HCT116 (cell line): ENCODE results near the gene FGF14. TPM values are rescaled to one million over a fixed set of nuclear protein-coding genes. Genes with fewer than 3 reads are reported as not detected.

ENCODE experiments used
- ATAC-seq: fragments of 200-7000 bp; cut with Tn5 transposase; 2 replicates; pipeline ENCODE4 v1.9.1; 2020; ENCODE audit warnings: mild to moderate bottlenecking, moderate library complexity
- BruUV-seq: library from RNA; stranded (reverse); fragments of 400-500 nt; replicated peaks from 2 replicates; lab custom pipeline; 2021; lab: Mats Ljungman, UMichigan
- CTCF ChIA-PET: fragments of 300-600 bp; sonication (Branson Sonifier 250); formaldehyde crosslinking; loops from one replicate; lab custom pipeline; 2021; ENCODE audit warnings: antibody characterized with exemption; lab: Charles Lee
- POLR2A ChIA-PET: fragments of 300-600, 350-600 bp; sonication (Branson Sonifier 250); formaldehyde crosslinking; loops from one replicate; lab custom pipeline; 2021; ENCODE audit warnings: antibody characterized with exemption; lab: Charles Lee
- RAD21 ChIA-PET, 2 experiments: fragments of 300-600 bp; sonication (Branson Sonifier 250); formaldehyde crosslinking; loops; one replicate each; lab custom pipeline; 2023; ENCODE audit warnings: low total read pairs in 2 of 2; ENCODE audit not compliant: uncharacterized antibody in 2 of 2, unreplicated experiment in 2 of 2, low non-redundant PET in 1 of 2; lab: Charles Lee
- DNase-seq: peaks from one replicate; pipeline ENCODE4 v3.0.0-alpha.2; 2010; ENCODE audit warnings: low read depth, low spot score
- H2AFZ ChIP-seq: fragments of 200-600 bp; shearing (Covaris generic), sonication (generic); 2 replicates; pipeline ENCODE4 v1.6.1; 2017; ENCODE audit warnings: low read depth, mixed run types, mixed read lengths, antibody characterized with exemption, low read length; ENCODE audit not compliant: poor library complexity, severe bottlenecking
- H3K27ac ChIP-seq: 2 replicates; pipeline ENCODE4 v1.5.1; 2012; ENCODE audit warnings: low read depth, low read length
- H3K27me3 ChIP-seq: fragments of 200-600 bp; sonication (generic); 2 replicates; pipeline ENCODE4 v1.6.1; 2016; ENCODE audit warnings: mixed run types, low read length, mixed read lengths; ENCODE audit not compliant: insufficient read depth
- H3K36me3 ChIP-seq, 2 experiments: fragments of 200-500 bp in 1 of 2; fragments of 200-600 bp in 1 of 2; sonication (Bioruptor generic) in 1 of 2; sonication (generic) in 1 of 2; 2 replicates each; pipeline versions ENCODE4 v1.5.1 to v1.6.1; 2014 to 2016; ENCODE audit warnings: low read length in 2 of 2, inconsistent platforms in 1 of 2, mixed read lengths in 1 of 2, mixed run types in 1 of 2; ENCODE audit not compliant: insufficient read depth in 2 of 2, control insufficient read depth in 1 of 2
- H3K4me1 ChIP-seq, 2 experiments: fragments of 200-600 bp in 1 of 2; sonication (generic) in 1 of 2; 2 replicates each; pipeline versions ENCODE4 v1.5.1 to v1.6.1; 2012 to 2017; ENCODE audit warnings: low read length in 2 of 2, inconsistent platforms in 1 of 2, mild to moderate bottlenecking in 1 of 2, mixed read lengths in 1 of 2, mixed run types in 1 of 2, moderate library complexity in 1 of 2; ENCODE audit not compliant: insufficient read depth in 2 of 2, control insufficient read depth in 1 of 2
- H3K4me2 ChIP-seq: fragments of 200-600 bp; sonication (generic); 2 replicates; pipeline ENCODE4 v1.6.1; 2017; ENCODE audit warnings: mixed run types, low read length, mixed read lengths
- H3K4me3 ChIP-seq, 2 experiments: fragments of 200-600 bp in 1 of 2; sonication (generic) in 1 of 2; replicated peaks in 1 of 2; 2 replicates each; pipeline ENCODE4 v1.5.1; 2011 to 2016; ENCODE audit warnings: low read length in 2 of 2, control low read depth in 1 of 2, low read depth in 1 of 2, mild to moderate bottlenecking in 1 of 2, mixed read lengths in 1 of 2, mixed run types in 1 of 2
- H3K79me2 ChIP-seq: fragments of 200-600 bp; sonication (generic); 2 replicates; pipeline ENCODE4 v1.6.1; 2017; ENCODE audit warnings: mild to moderate bottlenecking, mixed run types, low read length, moderate library complexity, mixed read lengths; ENCODE audit not compliant: insufficient read depth
- H3K9ac ChIP-seq: fragments of 200-600 bp; sonication (generic); 2 replicates; pipeline ENCODE4 v1.6.1; 2016; ENCODE audit warnings: low read length, mixed read lengths
- H3K9me2 ChIP-seq: fragments of 200-600 bp; sonication (generic), shearing (Covaris generic); 2 replicates; pipeline ENCODE4 v1.6.1; 2017; ENCODE audit warnings: mixed run types, mild to moderate bottlenecking, moderate library complexity; ENCODE audit not compliant: insufficient read depth
- H3K9me3 ChIP-seq, 2 experiments: fragments of 200-500 bp in 1 of 2; fragments of 200-600 bp in 1 of 2; sonication (Bioruptor generic) in 1 of 2; sonication (generic) in 1 of 2; 2 replicates each; pipeline ENCODE4 v1.6.1; 2014 to 2017; ENCODE audit warnings: low read length in 2 of 2, mixed read lengths in 2 of 2, inconsistent platforms in 1 of 2, low read depth in 1 of 2, mild to moderate bottlenecking in 1 of 2, mixed run types in 1 of 2, moderate library complexity in 1 of 2; ENCODE audit not compliant: control insufficient read depth in 1 of 2, insufficient read depth in 1 of 2
- H4K20me1 ChIP-seq: fragments of 200-600 bp; sonication (generic), shearing (Covaris generic); 2 replicates; pipeline ENCODE4 v1.6.1; 2017; ENCODE audit warnings: mixed run types, mild to moderate bottlenecking, moderate library complexity; ENCODE audit not compliant: insufficient read depth
- ATF3 ChIP-seq: IDR thresholded peaks from 2 replicates; pipeline ENCODE4 v1.6.1; 2012
- CBX3 ChIP-seq: IDR thresholded peaks from 2 replicates; pipeline ENCODE4 v1.6.1; 2012; ENCODE audit warnings: low read depth
- ELF1 ChIP-seq: IDR thresholded peaks from 2 replicates; pipeline ENCODE4 v1.6.1; 2012; ENCODE audit warnings: low read depth, borderline replicate concordance
- JUND ChIP-seq: IDR thresholded peaks from 2 replicates; pipeline ENCODE4 v1.6.1; 2012
- MAX ChIP-seq: IDR thresholded peaks from 2 replicates; pipeline ENCODE4 v1.6.1; 2012
- POLR2A ChIP-seq: IDR thresholded peaks from 2 replicates; pipeline ENCODE4 v1.7.0; 2011; ENCODE audit warnings: borderline replicate concordance; ENCODE audit not compliant: insufficient read depth, insufficient read length; ENCODE audit errors: extremely low read depth
- REST ChIP-seq: IDR thresholded peaks from 2 replicates; pipeline ENCODE4 v1.6.1; 2012; ENCODE audit warnings: low read depth
- SIN3A ChIP-seq: IDR thresholded peaks from 2 replicates; pipeline ENCODE4 v1.6.1; 2012; ENCODE audit warnings: low read depth
- SP1 ChIP-seq: IDR thresholded peaks from 2 replicates; pipeline ENCODE4 v1.6.1; 2012; ENCODE audit warnings: low read depth
- TCF7L2 ChIP-seq: IDR thresholded peaks from 2 replicates; pipeline ENCODE4 v1.7.0; 2011; ENCODE audit warnings: borderline replicate concordance, inconsistent platforms; ENCODE audit not compliant: insufficient read depth, insufficient read length; ENCODE audit errors: extremely low read depth
- YY1 ChIP-seq: IDR thresholded peaks from 2 replicates; pipeline ENCODE4 v1.6.1; 2011; ENCODE audit warnings: low read length, low read depth, moderate library complexity, mild to moderate bottlenecking; ENCODE audit not compliant: insufficient replicate concordance; ENCODE audit errors: extremely low read depth
- ZFX ChIP-seq: fragments of 450-650 bp; IDR thresholded peaks from 2 replicates; pipeline ENCODE4 v1.6.1; 2017
- intact Hi-C: fragments of 100-400 bp; cut with micrococcal nuclease; formaldehyde crosslinking; loops from 2 replicates; pipeline ENCODE4 v1.10.0; 2022
- total RNA-seq: library from RNA; stranded (reverse); gene quantifications from one replicate; pipeline ENCODE4 v1.2.1, GENCODE V29; 2021; ENCODE audit not compliant: unreplicated experiment
- TF ChIP-seq, protein P1 (sequence below), 3 experiments: fragments of 200-600 bp in 1 of 3; sonication (generic) in 1 of 3; IDR thresholded peaks in 2 of 3; conservative IDR thresholded peaks in 1 of 3; 2 replicates each; pipeline ENCODE4 v1.5.1; 2012 to 2017; ENCODE audit warnings: low read depth in 2 of 3, low read length in 2 of 3, antibody characterized with exemption in 1 of 3, borderline replicate concordance in 1 of 3, control low read depth in 1 of 3, mild to moderate bottlenecking in 1 of 3, mixed read lengths in 1 of 3, mixed run types in 1 of 3, moderate library complexity in 1 of 3; ENCODE audit not compliant: insufficient read depth in 1 of 3

FGF14 gene
- total RNA-seq, 1 experiment from 2014 or later = not detected

DNA sequence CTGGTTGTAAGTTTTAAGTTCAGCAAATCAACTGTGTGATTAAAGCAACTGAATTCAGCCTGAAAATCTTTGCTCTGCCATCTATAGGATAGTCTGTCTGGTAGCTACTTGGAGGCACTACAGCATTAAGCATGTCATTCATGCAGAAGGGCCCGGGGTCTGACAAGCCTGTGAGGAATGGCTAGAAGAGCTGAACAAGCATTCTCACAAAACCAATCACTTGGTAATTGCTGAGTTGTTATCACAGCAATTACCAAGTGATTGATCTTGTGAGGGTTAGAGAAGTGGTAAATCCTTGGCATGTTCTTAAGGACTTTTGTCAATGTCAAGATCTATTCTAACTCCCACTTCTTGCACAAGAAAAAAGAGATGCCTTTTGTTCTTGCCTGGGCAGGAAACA is 356.1 kb downstream of the FGF14 start:
- CTCF ChIA-PET = no interaction called here

More for the DNA sequence above, 356.1 kb downstream of the FGF14 start:
- Histone ChIP-seq H3K27me3 (no peaks in the 10 kb centered on the region), H3K9ac (no peak overlapping the region), H3K9me2 (no peaks in the 10 kb centered on the region), H3K27ac (no peak overlapping the region), H3K4me2 (no peak overlapping the region), H4K20me1 (no peaks in the 10 kb centered on the region), H3K4me1 (no peaks in the 10 kb centered on the region), H3K4me3 (no peak overlapping the region), H2AFZ (no peak overlapping the region), H3K9me3 (peaks cover 0 to 27% of the 10 kb centered on the region in 2 experiments; a peak in 2 of 4 replicates), H3K79me2 (no peaks in the 10 kb centered on the region), H3K36me3 (no peaks in the 10 kb centered on the region)
- no peak for TF ChIP-seq TCF7L2
- TF ChIP-seq SP1 = no peak
- TF ChIP-seq ELF1 = no peak
- no peak for TF ChIP-seq POLR2A
- no peak for TF ChIP-seq ZFX
- TF ChIP-seq MAX = no peak
- no peak for TF ChIP-seq YY1
- no peak for TF ChIP-seq CBX3
- no peak for TF ChIP-seq JUND
- no peak for TF ChIP-seq REST
- TF ChIP-seq, protein P1, sequence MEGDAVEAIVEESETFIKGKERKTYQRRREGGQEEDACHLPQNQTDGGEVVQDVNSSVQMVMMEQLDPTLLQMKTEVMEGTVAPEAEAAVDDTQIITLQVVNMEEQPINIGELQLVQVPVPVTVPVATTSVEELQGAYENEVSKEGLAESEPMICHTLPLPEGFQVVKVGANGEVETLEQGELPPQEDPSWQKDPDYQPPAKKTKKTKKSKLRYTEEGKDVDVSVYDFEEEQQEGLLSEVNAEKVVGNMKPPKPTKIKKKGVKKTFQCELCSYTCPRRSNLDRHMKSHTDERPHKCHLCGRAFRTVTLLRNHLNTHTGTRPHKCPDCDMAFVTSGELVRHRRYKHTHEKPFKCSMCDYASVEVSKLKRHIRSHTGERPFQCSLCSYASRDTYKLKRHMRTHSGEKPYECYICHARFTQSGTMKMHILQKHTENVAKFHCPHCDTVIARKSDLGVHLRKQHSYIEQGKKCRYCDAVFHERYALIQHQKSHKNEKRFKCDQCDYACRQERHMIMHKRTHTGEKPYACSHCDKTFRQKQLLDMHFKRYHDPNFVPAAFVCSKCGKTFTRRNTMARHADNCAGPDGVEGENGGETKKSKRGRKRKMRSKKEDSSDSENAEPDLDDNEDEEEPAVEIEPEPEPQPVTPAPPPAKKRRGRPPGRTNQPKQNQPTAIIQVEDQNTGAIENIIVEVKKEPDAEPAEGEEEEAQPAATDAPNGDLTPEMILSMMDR (IDR thresholded peaks at IDR 0.05 in 2 of 3, conservative IDR thresholded peaks at IDR 0.05 in 1 of 3; ENCODE audit: borderline replicate concordance in 1 of 3, insufficient read depth in 1 of 3, low read depth in 2 of 3, low read length in 2 of 3) = no peak
- no peak for TF ChIP-seq SIN3A
- TF ChIP-seq ATF3 = no peak
- no peak for DNase-seq
- intact Hi-C loops = no loop called here
- ATAC-seq = no peak
- POLR2A ChIA-PET = no interaction called here
- RAD21 ChIA-PET = no interaction called here
- no TSS peak for BruUV-seq
